Measurements from ENCODE around the gene MAP3K2.

- TF ChIP-seq EZH2 (IDR thresholded peaks at IDR 0.05; ENCODE audit: insufficient read depth, poor library complexity, severe bottlenecking) (no peak), EZH2phosphoT487 (IDR thresholded peaks at IDR 0.05; ENCODE audit: insufficient read depth, low read depth) (no peak)
These were observed 30.2 kb downstream of the MAP3K2 start for GRCh38 chr2:127357591-127357990.

Measured in GM23248 (cell line).